Adrenal gland (tissue), 12 donors: ENCODE data around the gene ANK2. TPM values are rescaled to one million over a fixed set of nuclear protein-coding genes. Genes with fewer than 3 reads are reported as not detected.

Experiments
- DNase-seq, 7 donors: peaks; one replicate each; pipeline ENCODE4 v3.0.0-alpha.2; 2019 to 2020
- H3K27ac ChIP-seq, 5 donors: fragments of 200-600 bp; sonication (generic) in 4 of 5; 1 replicate in 3 of 5; 2 replicates in 2 of 5; pipeline versions ENCODE4 v1.5.1 to v1.8.0; 2016 to 2020; ENCODE audit warnings: mild to moderate bottlenecking in 1 of 5
- H3K27me3 ChIP-seq: fragments of 200-600 bp; 2 replicates; pipeline ENCODE4 v1.8.0; 2021
- H3K36me3 ChIP-seq, 2 donors: fragments of 200-600 bp; replicated peaks in 1 of 2; 1 replicate in 1 of 2; 2 replicates in 1 of 2; pipeline versions ENCODE4 v1.5.1 to v1.8.0; 2018 to 2022
- H3K4me1 ChIP-seq, 2 donors: fragments of 200-600 bp; replicated peaks in 1 of 2; 1 replicate in 1 of 2; 2 replicates in 1 of 2; pipeline versions ENCODE4 v1.5.1 to v1.8.0; 2018 to 2021
- H3K4me3 ChIP-seq, 4 donors: fragments of 200-600 bp; sonication (generic) in 3 of 4; one replicate each; pipeline ENCODE4 v1.5.1; 2016 to 2018
- H3K9me3 ChIP-seq, 3 donors: fragments of 200-600 bp; sonication (generic) in 1 of 3; replicated peaks in 1 of 3; 1 replicate in 2 of 3; 2 replicates in 1 of 3; pipeline versions ENCODE4 v1.5.1 to v1.8.0; 2016 to 2021
- CTCF ChIP-seq, 6 experiments: fragments of 450-650 bp in 4 of 6; fragments of 200-600 bp in 2 of 6; sonication (generic) in 1 of 6; IDR thresholded peaks; 1 replicate in 5 of 6; 2 replicates in 1 of 6; pipeline versions ENCODE4 v1.5.1 to v1.8.0; 2016 to 2021; ENCODE audit warnings: antibody characterized with exemption in 6 of 6, mild to moderate bottlenecking in 2 of 6, moderate library complexity in 1 of 6
- POLR2A ChIP-seq, 2 donors: fragments of 450-650 bp; IDR thresholded peaks; one replicate each; pipeline ENCODE4 v1.6.1; 2017; ENCODE audit warnings: antibody characterized with exemption in 2 of 2, mild to moderate bottlenecking in 2 of 2, moderate library complexity in 1 of 2
- WGBS, 4 donors: extraction: QIAGEN DNeasy Blood & Tissue Kit in 2 of 4; methylation state at CpG; one replicate each; pipeline versions ENCODE4 v1.1.5 to v1.1.7; 2013 to 2017; 5-methylcytosine and 5-hydroxymethylcytosine counted together
- intact Hi-C, 2 donors: fragments of 100-400 bp; cut with DNase I; formaldehyde crosslinking; loops; one replicate each; pipeline versions ENCODE4 v1.14.1 to v1.15.0; 2022 to 2023
- polyA plus RNA-seq, 3 donors: library from polyadenylated mRNA; stranded (reverse); fragments of 200-250 nt in 2 of 3; fragments of 350-450 nt in 1 of 3; fragmentation: Illumina TruSeq in 1 of 3; extraction: RNeasy Lipid Tissue Mini Kit (QIAGEN cat#74804) in 1 of 3; gene quantifications; one replicate each; pipeline ENCODE4 v1.2.3, GENCODE V29; 2013 to 2014
- total RNA-seq, 9 donors: library from RNA; depleted of rRNA in 4 of 9; stranded (reverse); fragments of >200 nt in 4 of 9; fragments of 120-200 nt in 1 of 9; fragmentation: NEBNext Ultra II Directional in 1 of 9; extraction: Animal tissue kit (Norgen Biotek cat#: 25700) in 1 of 9; gene quantifications; one replicate each; pipeline versions ENCODE4 v1.1.0 to v1.2.4, GENCODE V29; 2013 to 2023
- donor health status: healthy with polysubstance abuse.
- donor health status: Bipolar disorder and iron deficiency.
- donor health status: DM: yes; HTN: yes; CAD: no.
- donor health status: DM: no; HTN: no; CAD: no.
- donor health status: DM: no; HTN: no; CAD: no.
- donor health status: DM: yes; HTN: yes; CAD: no.

ANK2 gene
- total and polyA plus RNA-seq, 12 donors, result 6.5 to 229 (median 56.1) TPM

DNA sequence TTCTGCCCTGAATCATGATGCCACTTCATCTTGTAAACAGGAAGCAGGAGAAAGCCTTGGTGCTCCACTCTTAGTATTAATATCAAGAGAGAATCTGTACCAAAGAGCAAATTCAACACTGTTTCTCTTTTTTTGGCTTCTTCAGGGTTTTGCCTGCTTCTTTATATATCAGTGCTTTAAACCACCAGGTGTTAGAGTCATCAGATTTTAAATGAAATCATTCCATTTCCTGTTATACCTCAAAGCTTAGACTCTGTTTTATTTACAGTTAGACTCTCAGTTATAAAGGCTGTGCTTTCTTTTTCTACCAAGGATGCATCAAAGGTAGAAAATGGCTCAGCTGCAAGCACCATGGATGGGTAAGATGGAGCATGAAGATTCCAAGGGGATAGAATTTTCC is 361.2 kb downstream of the ANK2 start:
- DNase-seq, result no peak
- intact Hi-C loops, result no loop called here
- no peak overlapping the region for H3K27ac ChIP-seq
- no peaks in the 10 kb centered on the region for H3K4me1 ChIP-seq
- no peaks in the 10 kb centered on the region for H3K36me3 ChIP-seq
- H3K4me3 ChIP-seq, result no peak overlapping the region
- TF ChIP-seq CTCF (IDR thresholded peaks at IDR 0.05) (no peak), POLR2A (IDR thresholded peaks at IDR 0.05) (no peak)
- H3K9me3 ChIP-seq, result no peaks in the 10 kb centered on the region
- no peaks in the 10 kb centered on the region for H3K27me3 ChIP-seq

GRCh38 chr4:113411496-113411938 is 362.1 kb downstream of the ANK2 start:
- DNase-seq, result peak; percentile 46 to 83 (median 73)
- no peaks in the 10 kb centered on the region for H3K27me3 ChIP-seq
- H3K36me3 ChIP-seq, result no peaks in the 10 kb centered on the region
- H3K27ac ChIP-seq, result no peak overlapping the region
- H3K4me3 ChIP-seq, result no peak overlapping the region
- H3K4me1 ChIP-seq, result no peaks in the 10 kb centered on the region
- intact Hi-C loops, result no loop called here
- TF ChIP-seq POLR2A (IDR thresholded peaks at IDR 0.05) (no peak), CTCF (IDR thresholded peaks at IDR 0.05) (no peak)
- no peaks in the 10 kb centered on the region for H3K9me3 ChIP-seq
- 44 to 52% (median 48%) methylated on average over 4 of the region's 4 CpGs for WGBS, 4 donors

- no peaks in the 10 kb centered on the region for H3K36me3 ChIP-seq
- intact Hi-C loops, result no loop called here
- no peaks in the 10 kb centered on the region for H3K27me3 ChIP-seq
- WGBS, 4 donors, result 84 to 94% (median 86%) methylated on average over 2 of the region's 2 CpGs
- no peak overlapping the region for H3K4me3 ChIP-seq
- no peak for DNase-seq
- H3K4me1 ChIP-seq, result no peaks in the 10 kb centered on the region
- no peak overlapping the region for H3K27ac ChIP-seq
- H3K9me3 ChIP-seq, result no peaks in the 10 kb centered on the region
- TF ChIP-seq POLR2A (IDR thresholded peaks at IDR 0.05) (no peak), CTCF (IDR thresholded peaks at IDR 0.05) (no peak)
Observed at GRCh38 chr4:113419631-113420030, 370.2 kb downstream of the ANK2 start.

GRCh38 chr4:113420938-113421337 is 371.5 kb downstream of the ANK2 start:
- no peak overlapping the region for H3K27ac ChIP-seq
- TF ChIP-seq CTCF (IDR thresholded peaks at IDR 0.05) (no peak), POLR2A (IDR thresholded peaks at IDR 0.05) (no peak)
- intact Hi-C loops, result no loop called here

More at GRCh38 chr4:113420938-113421337, 371.5 kb downstream of the ANK2 start:
- H3K4me3 ChIP-seq, result no peak overlapping the region
- DNase-seq, result no peak
- H3K9me3 ChIP-seq, result no peaks in the 10 kb centered on the region
- H3K36me3 ChIP-seq, result no peaks in the 10 kb centered on the region
- H3K27me3 ChIP-seq, result no peaks in the 10 kb centered on the region
- H3K4me1 ChIP-seq, result no peaks in the 10 kb centered on the region
